Suprapubic skin (tissue), 4 donors: ENCODE results near the gene CNBD2. TPM values are rescaled to one million over a fixed set of nuclear protein-coding genes. Genes with fewer than 3 reads are reported as not detected.
"Not testable (repeated sequence)": the region's sequence is repeated elsewhere in the genome, so short reads cannot be mapped to it uniquely, and the experiment has no call there.

ENCODE experiments used
- DNase-seq, 2 donors: peaks; one replicate each; pipeline ENCODE4 v3.0.0-alpha.2; 2019; ENCODE audit warnings: low spot score in 2 of 2
- H3K27ac ChIP-seq: fragments of 200-600 bp; sonication (generic); one replicate; pipeline ENCODE4 v1.5.1; 2019
- H3K27me3 ChIP-seq: fragments of 200-600 bp; sonication (generic); one replicate; pipeline ENCODE4 v1.5.1; 2019
- H3K36me3 ChIP-seq: fragments of 200-600 bp; sonication (generic); one replicate; pipeline ENCODE4 v1.5.1; 2019
- H3K4me1 ChIP-seq: fragments of 200-600 bp; sonication (generic); one replicate; pipeline ENCODE4 v1.5.1; 2019
- H3K4me3 ChIP-seq: fragments of 200-600 bp; sonication (generic); one replicate; pipeline ENCODE4 v1.5.1; 2019; ENCODE audit warnings: mild to moderate bottlenecking
- H3K9me3 ChIP-seq: fragments of 200-600 bp; sonication (generic); one replicate; pipeline ENCODE4 v1.5.1; 2019
- CTCF ChIP-seq, 2 donors: fragments of 200-600 bp in 1 of 2; fragments of 450-650 bp in 1 of 2; sonication (generic) in 1 of 2; IDR thresholded peaks; one replicate each; pipeline ENCODE4 v1.5.1; 2016 to 2019; ENCODE audit warnings: antibody characterized with exemption in 2 of 2, mild to moderate bottlenecking in 1 of 2, moderate library complexity in 1 of 2
- EP300 ChIP-seq: sonication (generic); formaldehyde crosslinking; IDR thresholded peaks from one replicate; pipeline ENCODE4 v1.6.1; 2017; ENCODE audit warnings: antibody characterized with exemption
- POLR2A ChIP-seq, 2 donors: fragments of 450-650 bp; IDR thresholded peaks; one replicate each; pipeline ENCODE4 v1.6.1; 2017; ENCODE audit warnings: antibody characterized with exemption in 2 of 2, mild to moderate bottlenecking in 2 of 2, moderate library complexity in 2 of 2
- POLR2AphosphoS5 ChIP-seq, 3 donors: sonication (generic); formaldehyde crosslinking; IDR thresholded peaks; one replicate each; pipeline ENCODE4 v1.6.1; 2017; ENCODE audit warnings: antibody characterized with exemption in 3 of 3
- WGBS: methylation state at CpG from one replicate; pipeline ENCODE4 v1.1.5; 2018; 5-methylcytosine and 5-hydroxymethylcytosine counted together
- total RNA-seq, 4 donors: library from RNA; depleted of rRNA; stranded (reverse); fragments of >200 nt; gene quantifications; one replicate each; pipeline ENCODE4 v1.1.0, GENCODE V29; 2016

Gene CNBD2
- total RNA-seq, 4 donors from 2014 or later = 6.4 to 19.7 (median 10.3) TPM

- no peaks in the 10 kb centered on the region for H3K4me1 ChIP-seq
- TF ChIP-seq CTCF (IDR thresholded peaks at IDR 0.05) (no peak), EP300 (no peak), POLR2A (IDR thresholded peaks at IDR 0.05) (no peak)
- peaks cover 61% of the 10 kb centered on the region for H3K36me3 ChIP-seq
- DNase-seq = no peak
- H3K27ac ChIP-seq = no peak overlapping the region
- H3K4me3 ChIP-seq = no peak overlapping the region
- no peaks in the 10 kb centered on the region for H3K9me3 ChIP-seq
- 96% methylated on average over 2 of the region's 2 CpGs for WGBS
- no peaks in the 10 kb centered on the region for H3K27me3 ChIP-seq
Measured at GRCh38 chr20:35941620-35942019, 26.8 kb upstream of the CNBD2 start.

DNA sequence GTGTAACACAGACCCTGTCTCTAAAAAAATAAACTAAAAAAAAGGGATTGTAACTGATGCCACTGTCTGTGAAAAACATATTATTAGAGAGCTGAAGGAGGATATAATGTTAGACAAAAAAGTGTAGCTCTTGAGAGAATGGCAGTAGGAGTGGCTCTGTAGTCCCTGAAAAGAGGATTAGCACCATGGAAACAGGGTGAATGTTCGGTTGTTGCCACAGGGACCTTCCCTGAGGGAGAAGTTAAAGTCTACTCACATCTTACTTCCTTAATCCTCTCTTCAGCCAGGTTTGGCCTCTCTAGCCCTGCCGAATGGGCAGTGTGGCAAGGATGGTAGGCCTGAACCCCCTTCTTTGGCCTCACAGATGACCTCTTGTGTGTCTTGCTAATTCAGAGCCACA is 26.1 kb upstream of the CNBD2 start:
- TF ChIP-seq EP300 (no peak), POLR2AphosphoS5 (IDR thresholded peaks at IDR 0.05) (no peak), CTCF (IDR thresholded peaks at IDR 0.05) (no peak)
- Histone ChIP-seq H3K9me3 (no peaks in the 10 kb centered on the region), H3K27ac (no peak overlapping the region), H3K4me1 (no peaks in the 10 kb centered on the region), H3K36me3 (peaks cover 64% of the 10 kb centered on the region), H3K4me3 (no peak overlapping the region), H3K27me3 (no peaks in the 10 kb centered on the region)
- DNase-seq = no peak
- 69% methylated on average over 2 of the region's 2 CpGs for WGBS

DNA sequence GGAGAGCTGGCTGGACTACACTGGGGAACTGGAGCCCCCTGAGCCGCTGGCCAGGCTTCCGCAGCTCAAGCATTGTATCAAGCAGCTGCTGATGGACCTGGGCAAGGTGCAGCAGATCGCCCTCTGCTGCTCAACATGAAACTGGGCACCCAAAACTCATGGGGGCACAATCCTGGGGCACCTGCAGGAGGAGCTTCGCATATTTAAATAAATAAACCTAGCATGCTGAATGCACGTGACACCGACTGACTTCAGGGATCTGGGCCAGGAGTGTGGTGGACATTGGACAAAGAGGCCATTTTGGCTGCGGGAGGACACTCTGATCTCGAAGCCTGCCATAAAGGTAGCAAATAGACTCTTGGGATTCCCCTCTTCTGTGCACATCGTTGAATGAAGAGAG is 20.9 kb upstream of the CNBD2 start:
- 76% methylated on average over 9 of the region's 9 CpGs for WGBS
- no peak for TF ChIP-seq POLR2AphosphoS5 (IDR thresholded peaks at IDR 0.05)
- TF ChIP-seq POLR2A (IDR thresholded peaks at IDR 0.05) = no peak
- no peak for TF ChIP-seq EP300
- peak in 1 of 2 donors; percentile 11 for TF ChIP-seq CTCF (IDR thresholded peaks at IDR 0.05)
- peaks cover 35% of the 10 kb centered on the region for H3K36me3 ChIP-seq
- H3K27me3 ChIP-seq = no peaks in the 10 kb centered on the region
- no peak overlapping the region for H3K27ac ChIP-seq
- H3K4me1 ChIP-seq = peaks cover 9% of the 10 kb centered on the region
- H3K9me3 ChIP-seq = no peaks in the 10 kb centered on the region
- no peak overlapping the region for H3K4me3 ChIP-seq
- no peak for DNase-seq

- H3K36me3 ChIP-seq = peaks cover 35% of the 10 kb centered on the region
- H3K4me1 ChIP-seq = peaks cover 13% of the 10 kb centered on the region
- 75% methylated on average over 2 of the region's 2 CpGs for WGBS
- DNase-seq = no peak
- no peaks in the 10 kb centered on the region for H3K9me3 ChIP-seq
- H3K27ac ChIP-seq = no peak overlapping the region
- H3K4me3 ChIP-seq = no peak overlapping the region
- no peak for TF ChIP-seq POLR2A (IDR thresholded peaks at IDR 0.05)
- no peak for TF ChIP-seq CTCF (IDR thresholded peaks at IDR 0.05)
- H3K27me3 ChIP-seq = no peaks in the 10 kb centered on the region
Measured at GRCh38 chr20:35947907-35948306, 20.5 kb upstream of the CNBD2 start.

DNA sequence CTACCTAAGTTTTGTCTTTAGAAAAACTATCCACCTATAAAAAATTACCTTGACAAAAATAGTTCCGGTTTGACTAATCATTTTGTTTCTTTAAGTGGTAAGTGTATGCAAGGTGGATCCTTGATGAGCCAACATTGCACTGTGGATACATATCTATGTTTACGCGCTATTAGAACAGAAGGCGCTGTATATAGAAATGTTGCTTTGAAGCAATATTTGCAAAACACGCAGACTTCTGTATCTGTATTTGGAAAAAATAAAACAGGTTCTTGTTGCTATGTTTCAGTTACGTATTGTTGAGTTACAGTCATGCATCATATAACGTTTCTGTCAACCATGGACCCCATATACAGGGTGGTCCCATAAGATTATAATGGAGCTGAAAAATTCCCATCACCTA is 18.3 kb upstream of the CNBD2 start:
- H3K9me3 ChIP-seq = no peaks in the 10 kb centered on the region
- no peaks in the 10 kb centered on the region for H3K27me3 ChIP-seq
- no peak overlapping the region for H3K27ac ChIP-seq
- TF ChIP-seq EP300 = no peak
- no peak for TF ChIP-seq POLR2AphosphoS5 (IDR thresholded peaks at IDR 0.05)
- TF ChIP-seq CTCF (IDR thresholded peaks at IDR 0.05) = no peak
- TF ChIP-seq POLR2A (IDR thresholded peaks at IDR 0.05) = no peak
- no peak overlapping the region for H3K4me3 ChIP-seq
- WGBS = 92% methylated on average over 7 of the region's 7 CpGs
- peaks cover 21% of the 10 kb centered on the region for H3K4me1 ChIP-seq
- H3K36me3 ChIP-seq = peaks cover 19% of the 10 kb centered on the region
- no peak for DNase-seq

- WGBS = 95% methylated on average over 14 of the region's 14 CpGs
- peak overlapping the region; percentile 84 for H3K4me3 ChIP-seq
- not testable (repeated sequence) for H3K27ac ChIP-seq, DNase-seq, H3K9me3 ChIP-seq, H3K27me3 ChIP-seq
- peaks cover 33% of the 10 kb centered on the region for H3K4me1 ChIP-seq
- peaks cover 12% of the 10 kb centered on the region for H3K36me3 ChIP-seq
Measured at GRCh38 chr20:35952080-35952479, 16.3 kb upstream of the CNBD2 start.
